ENCODE data around the gene ERC2.

ERC2 gene

DNA sequence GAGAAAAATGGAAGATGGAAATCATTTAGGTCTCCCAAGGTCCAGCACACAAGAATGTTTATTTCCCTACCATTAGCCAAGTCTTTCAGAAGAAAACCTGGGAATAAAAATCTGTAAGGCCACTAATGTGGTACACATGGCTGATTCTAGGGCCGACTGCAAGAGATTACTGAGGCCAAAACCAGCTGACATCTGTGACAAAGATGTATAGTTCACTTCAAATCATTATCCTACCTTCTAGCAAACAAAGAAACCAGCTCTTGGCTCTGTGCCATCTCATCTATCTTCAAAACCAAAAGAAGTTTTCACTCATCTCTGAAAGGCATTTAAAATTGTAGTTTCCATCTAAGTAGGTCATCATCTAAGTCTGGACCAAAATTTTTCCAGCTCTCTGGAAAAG, 43.9 kb downstream of the ERC2 start:
- DNase-seq, result no peak

DNA sequence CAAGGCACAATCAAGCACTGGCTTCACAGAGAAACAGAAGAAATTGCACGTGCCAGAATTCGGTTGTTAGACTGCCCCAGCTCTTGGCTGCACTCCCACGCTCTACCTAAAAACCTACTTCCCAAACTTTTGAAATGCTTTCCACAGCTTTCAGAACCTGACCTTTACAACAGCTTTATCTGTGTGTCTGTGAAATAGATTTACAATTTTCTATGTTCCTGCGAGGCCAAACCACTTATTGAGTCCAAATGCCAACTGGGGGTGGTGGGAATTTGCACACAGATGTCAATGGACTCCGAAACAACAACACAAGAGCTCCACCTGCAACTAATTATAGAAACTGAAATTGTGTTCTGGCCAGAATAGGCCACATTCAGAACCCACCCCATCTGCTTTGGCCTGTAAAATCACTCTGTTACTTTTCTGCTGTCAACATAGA, 44.6 kb downstream of the ERC2 start:
- DNase-seq, result no peak

DNA sequence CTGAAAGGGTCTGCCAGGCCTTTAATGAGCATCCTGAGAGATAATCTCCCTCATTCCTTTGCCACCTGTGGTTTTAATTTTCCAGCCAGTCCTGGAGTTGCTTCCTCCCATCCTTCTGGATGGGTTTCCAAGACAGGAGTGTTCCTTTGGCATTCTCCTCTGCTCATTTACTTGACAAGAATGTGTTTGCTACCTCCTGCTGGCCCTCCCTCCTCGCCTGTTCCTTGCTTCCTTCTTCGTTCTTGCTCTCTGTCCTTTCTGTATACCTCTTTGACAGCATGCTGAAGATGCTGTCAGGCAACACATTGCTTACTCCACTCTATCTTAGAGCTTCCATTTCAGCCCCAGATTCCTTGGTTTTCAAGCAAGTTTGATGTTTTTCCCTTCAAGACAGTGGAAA, 46.0 kb downstream of the ERC2 start:
- DNase-seq, result no peak

DNA sequence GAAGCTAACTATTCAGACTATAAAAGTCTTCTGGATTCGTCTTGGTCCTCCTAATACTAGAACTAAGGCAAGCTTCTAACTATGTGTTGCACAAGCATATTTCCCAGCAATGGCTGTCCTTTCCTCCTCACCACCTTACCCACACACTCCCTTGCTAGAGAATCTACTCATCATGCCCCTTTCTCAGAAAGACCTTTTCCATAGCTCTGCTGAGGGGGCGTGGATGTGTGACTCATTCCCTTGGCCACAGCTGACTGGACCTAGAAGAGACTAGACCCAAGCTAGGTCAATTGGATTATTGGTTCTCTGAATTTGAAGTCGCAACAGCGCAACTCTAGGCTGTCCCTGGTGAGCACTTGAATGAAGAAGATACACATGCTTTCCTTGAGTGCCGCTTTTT, 47.1 kb downstream of the ERC2 start:
- DNase-seq, result no peak

DNA sequence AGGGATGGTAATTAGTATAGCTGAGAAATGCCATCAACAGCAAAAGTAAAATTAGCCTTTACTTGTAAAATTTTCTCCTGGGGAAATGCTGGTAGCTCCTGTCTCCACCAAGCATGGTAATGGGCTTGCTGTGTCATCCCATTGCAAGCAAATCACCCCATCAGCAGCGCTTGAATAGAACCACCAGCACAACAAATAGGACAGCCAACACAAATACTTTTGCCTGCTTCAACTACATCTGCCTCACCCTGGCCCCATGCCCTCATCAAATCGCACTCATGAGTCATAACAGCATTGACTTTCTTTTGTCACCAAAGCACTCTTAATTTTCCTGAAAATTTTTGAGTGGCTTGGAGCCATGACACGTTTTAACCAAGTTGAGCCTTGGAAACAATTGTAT, 52.6 kb downstream of the ERC2 start:
- no peak for DNase-seq

DNA sequence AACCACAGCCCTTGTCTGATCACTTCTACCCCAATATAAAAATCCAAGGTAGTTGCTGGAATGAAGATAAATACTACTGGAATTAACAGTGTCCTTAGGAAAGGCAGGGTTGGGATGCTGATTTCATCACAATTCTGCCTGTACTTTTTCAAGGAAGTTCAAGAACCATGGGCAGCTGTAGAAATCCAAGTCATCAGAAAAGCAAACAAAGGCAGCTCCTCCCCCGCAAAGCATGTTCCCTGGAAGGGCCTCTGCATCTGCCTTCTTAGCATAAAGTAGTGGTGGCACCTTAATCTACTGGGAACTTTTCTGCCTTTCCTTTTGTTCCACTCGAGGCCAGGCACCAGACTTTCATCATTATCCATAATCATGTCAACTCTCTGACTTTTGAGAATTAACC, 54.4 kb downstream of the ERC2 start:
- DNase-seq, result no peak

DNA sequence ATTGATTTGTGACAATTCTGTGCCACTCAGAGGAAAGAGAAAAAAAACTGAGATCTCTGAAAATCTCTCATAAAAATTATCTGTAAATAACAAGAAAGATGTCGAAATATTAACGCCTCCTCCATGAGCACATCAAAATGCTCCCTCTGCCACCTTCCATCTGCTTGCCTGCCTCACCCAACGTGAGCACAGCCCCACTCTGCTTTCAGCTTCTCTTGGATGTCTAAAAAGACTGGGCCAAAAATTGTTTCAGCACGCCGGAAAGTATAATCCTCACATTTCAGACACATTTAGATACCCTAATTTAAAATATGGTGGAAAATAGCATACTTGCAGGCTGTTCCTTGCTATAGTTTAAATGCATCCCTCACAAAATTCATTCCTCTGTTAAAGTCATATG, 57.1 kb downstream of the ERC2 start:
- no peak for DNase-seq

DNA sequence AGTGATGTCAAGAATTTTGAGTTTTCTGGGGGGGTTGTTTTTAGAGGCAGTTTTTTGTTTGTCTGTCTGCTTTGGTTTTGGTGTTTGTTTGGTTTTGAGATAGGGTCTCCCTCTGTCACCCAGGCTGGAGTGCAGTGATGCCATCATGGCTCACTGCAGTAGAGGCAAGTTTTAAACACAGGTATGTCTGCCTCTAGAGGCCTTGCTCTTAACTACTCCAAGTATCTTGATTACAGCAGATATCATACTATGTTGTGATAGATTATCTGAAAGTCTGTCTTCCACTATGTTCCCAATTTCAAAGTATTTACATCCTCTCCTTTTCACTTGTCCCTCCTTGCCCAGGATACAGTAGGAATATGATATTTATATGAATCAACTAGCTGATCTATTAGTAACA, 57.7 kb downstream of the ERC2 start:
- no peak for DNase-seq

DNA sequence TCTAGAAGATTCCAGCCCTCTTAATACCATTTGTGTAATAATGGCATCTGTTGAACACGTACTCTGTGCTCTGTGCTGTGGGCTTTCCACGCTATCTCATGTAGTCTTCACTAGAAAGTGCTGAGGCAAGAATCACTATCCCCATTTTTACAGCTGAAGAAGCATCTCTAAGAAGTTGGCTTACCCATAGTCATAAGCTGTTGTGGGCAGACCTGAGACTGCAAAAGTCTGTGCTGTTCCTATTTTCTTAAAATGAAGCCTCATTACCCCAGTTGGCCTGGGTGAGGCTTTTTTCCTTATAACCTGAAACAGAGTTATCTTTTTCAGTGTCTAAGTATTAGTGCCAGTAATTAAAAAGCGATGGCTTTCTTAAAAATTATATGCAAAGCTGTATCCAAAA, 58.5 kb downstream of the ERC2 start:
- DNase-seq, result no peak

DNA sequence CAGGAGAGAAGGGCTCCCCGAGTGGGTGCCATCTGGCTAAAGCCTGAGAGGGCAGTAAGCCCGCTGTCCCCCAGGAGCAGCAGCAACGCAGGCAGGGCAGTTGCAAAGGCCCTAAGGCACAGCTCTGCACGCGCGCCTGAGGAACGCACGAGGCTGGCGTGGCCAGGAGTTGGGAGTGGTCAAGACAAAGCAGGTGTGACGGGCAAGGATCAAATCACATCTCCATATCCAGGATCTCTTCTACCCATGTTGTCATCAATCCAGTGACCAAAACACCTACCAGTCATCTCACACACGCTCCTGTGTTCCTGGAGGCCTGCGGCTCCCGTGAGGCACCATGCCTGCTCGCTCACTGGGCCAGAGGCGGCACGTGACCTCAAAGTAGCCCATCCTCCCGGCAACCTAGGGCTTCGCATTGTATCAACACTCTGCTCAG, 59.5 kb downstream of the ERC2 start:
- no peak for DNase-seq

DNA sequence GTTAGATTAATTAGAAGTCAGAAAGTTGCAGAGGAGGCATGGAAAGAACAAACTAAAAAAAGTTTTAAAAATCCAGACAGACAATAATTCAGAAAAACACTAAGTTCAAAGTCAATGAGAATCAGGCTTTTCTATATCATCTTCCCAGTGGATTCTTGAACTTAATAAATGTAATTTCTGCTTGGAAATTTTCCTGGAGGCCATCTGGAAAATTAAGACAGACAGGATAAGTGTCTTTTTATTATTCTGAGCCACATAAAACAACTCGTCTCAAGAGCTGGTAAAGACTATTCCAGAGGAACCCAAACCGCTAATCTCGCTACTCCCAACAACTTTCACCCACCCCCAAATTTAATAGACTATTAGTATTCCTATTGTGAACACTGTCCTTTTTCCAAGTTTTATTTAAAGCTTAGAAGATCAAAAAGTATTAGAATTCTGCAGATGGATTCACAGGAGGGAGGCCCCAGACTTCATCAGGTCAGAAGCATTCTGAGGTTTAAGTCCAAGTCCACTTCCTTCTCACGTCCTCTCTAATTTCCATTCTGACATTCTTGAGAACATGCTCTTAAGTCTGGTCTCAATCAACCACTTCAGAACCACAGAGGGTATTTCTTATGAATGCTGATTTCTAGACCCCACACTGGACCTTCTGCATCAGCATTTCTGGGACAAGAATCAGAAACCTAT, 61.3 kb downstream of the ERC2 start:
- no peak for DNase-seq

DNA sequence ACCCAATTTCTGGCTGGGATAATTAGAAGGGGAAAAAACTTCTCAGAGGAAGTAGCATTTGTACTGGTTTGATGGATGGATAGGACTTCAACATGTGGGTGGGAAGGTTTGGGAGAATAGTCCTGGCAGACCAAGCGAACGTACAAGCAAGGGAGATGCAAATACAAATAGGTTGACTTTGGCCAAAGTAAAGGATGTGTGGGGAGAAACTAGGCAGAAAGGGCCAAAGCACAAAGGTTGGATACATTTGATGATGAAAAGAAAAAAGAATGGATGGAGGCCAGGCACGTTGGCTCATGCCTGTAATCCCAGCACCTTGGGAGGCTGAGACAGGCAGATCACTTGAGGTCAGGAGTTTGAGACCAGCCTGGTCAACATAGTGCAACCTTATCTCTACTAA, 63.4 kb downstream of the ERC2 start:
- no peak for DNase-seq

DNA sequence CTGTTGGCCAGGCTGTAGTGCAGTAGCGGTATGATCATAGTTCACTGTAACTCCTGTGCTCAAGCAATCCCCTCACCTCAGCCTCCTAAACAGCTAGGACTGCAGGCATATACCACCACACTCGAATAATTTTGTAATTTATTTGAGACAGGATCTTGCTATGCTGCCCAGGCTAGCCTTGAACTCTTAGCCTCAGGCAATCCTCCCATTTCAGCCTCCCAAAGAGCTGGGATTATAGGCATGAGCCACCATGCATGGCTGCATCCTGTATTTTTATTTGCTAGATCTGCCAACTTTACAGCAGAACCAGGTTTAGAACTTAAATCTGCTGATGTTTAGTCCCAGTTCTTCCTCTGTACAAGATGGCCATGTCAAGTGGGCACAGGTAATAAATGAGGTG, 69.6 kb downstream of the ERC2 start:
- DNase-seq, result no peak

DNA sequence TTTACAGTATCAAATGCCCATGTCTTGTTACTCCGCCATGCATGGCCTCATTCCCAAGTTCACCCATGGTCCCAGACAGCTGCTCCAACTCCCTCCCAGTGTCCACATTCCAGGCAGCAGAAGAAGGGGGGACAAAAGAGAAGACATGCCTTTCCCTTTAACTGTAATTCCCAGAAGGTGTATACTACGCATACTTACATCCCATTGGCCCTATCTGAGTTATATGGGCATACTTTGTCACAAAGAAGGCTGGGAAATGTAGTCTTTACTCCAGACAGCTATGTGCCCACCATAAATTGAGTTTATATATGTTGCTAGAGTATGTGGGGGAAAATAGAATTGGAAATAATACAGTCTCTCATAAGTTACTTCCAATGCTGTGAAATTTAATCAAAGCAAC, 70.5 kb downstream of the ERC2 start:
- DNase-seq, result no peak

DNA sequence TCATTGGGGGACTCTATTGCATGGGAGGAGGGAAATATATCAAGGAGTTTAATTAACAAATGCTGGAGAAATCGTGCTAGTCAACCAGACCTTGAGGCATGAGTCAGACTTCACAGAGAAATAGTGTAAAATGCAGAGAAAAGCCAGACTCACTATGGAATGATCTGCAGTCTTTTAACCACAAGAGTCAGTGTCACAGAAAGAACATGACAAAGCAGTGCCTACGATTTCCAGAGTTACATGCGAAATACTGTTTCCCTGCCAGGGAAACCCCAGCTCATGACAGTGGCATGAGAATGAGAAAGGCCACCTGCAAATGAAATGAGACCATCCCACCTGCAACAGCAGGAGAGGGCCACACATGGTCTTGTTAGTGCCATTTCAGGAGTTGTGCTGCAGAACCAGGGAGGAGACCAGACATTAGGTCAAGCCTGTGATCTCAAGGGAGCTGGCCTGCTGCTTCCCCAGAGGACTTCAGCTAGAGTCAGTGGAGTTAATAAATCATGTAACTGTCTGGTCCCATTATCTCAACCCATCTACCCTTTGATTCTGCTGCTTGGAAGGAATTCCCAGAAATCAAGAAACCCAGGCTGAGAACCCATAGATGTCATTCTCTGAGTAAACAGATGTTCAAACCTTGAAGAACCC, 79.0 kb downstream of the ERC2 start:
- no peak for DNase-seq

DNA sequence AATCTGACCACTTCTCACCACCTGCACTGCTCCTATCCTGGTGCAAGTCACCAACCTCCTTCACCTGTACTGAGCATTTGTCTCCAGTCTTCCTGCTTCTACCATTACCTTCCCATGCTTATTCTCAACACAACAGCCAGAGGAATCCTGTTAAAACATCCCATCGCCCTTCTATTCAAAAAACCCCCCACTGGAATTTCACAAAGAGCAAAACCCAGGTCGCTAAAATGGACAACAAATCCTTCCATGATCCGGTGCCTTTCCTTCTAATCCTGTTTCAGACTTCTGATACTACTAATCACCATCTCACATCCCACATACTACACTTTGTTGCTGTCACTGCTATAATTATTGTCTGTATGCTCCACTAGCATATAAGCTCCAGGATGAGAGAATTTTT, 85.2 kb downstream of the ERC2 start:
- no peak for DNase-seq

DNA sequence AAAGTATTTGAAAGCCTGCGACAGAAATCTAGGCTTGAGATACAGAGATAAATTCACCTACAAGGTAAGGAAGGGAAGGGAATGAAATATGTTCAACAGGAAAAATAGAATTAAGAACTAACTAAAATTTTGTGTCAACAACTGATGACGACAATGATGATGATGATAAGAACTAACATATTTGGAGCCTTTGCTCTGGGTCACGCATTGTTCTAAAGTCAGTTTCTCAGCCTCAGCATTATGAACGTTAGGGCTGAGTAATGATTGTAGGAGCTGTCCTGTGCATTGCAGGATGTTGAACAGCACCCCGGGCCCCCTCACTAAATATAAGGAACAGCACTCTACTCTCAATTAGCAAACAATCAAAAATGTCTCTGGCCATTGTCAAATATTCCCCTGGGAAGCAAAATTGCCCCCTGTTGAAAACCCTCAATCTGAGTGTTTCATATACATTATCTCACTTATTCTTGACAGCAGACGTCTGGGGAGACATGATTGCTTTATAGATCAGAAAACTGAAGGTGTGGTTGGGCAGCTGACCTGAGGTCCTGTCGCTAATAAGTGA, 88.5 kb downstream of the ERC2 start:
- no peak for DNase-seq

DNA sequence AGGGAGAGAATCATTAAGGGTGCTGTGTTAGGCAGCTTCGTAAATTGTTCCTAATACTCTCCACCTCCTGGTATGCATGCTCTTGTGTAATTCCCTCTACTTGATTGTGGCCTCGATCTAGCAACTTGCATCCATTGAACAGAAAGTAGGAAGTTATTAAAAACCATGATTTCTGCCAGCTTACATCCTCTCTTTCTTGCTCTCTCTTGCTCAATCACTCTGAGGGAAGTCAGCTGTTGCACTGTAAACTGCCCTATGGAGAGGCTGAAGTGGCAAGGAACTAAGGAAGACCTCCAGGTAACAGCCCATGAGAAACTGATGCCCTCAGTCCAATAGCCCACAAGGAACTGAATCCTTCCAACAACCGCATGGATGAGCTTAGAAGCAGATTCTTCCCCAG, 92.6 kb downstream of the ERC2 start:
- no peak for DNase-seq

DNA sequence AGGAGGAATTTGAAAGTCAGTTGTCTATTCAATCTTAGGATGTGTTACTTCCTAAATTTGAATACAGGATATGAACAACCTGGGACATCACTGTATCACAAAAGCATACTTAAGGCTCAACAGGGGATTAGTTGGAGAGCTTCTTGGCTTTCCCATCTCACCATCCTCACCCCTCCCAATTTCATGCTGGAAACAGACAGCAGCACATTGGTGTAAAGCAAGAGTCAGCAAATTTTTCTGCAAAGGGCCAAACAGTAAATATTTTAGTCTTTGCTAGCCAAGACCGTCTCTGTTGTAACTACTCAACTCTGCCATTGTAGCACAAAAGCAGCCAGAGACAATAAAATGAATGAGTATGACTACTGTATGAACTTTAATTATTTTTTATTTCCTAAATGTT, 94.9 kb downstream of the ERC2 start:
- DNase-seq, result no peak

DNA sequence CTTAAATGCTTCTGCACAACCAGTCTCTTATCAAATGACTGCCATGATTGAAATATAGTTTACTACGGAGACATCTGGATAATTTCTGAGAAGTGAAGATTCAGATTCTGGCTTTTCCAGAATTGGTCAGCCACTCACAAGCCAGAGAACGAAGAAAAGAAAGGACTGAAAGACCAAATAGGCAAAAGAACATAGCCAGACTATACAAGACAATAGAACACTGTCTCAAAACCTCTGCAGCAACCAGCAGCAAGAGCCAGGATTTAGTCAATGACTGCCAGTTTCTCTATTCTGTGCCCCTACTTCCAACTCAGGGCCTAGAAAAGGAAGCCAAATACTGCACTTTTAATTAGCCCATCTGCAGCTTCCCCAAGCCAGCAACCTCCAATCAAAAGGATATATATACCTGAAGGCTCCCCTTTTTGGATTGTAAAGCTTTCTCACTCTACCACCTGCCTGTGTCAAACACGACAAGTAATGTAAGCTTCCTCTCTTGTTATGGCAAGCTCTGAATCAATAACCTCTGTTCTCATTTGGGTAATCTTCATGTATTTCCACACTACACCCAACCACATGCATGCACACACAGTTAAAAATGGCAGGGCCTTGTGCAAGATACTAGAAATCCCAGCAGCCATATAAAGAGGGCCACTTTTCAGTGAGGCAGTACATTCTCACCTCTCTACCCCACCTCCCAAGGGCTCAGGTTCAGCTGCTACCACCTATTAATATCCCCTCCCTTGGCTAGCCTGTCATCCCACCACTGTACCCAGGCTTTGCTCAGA, 97.1 kb downstream of the ERC2 start:
- no peak for DNase-seq

DNA sequence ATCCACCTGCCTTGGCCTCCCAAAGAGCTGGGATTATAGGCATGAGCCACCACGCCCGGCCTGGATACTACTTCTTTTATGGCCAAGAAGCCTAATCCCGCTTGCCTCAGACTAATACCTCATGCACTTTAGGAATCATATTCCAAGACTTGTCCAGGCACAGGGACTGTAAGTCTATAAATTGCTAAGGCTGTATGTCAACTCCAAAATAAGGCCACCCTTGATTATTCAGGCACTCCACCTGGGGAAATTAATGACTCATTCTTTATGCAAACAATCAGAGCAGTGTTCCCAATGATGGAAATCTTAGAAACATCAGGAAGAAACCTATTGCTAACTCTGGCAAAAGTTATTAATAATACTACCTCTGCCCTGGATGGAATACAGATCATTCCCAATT, 98.4 kb downstream of the ERC2 start:
- DNase-seq, result no peak

DNA sequence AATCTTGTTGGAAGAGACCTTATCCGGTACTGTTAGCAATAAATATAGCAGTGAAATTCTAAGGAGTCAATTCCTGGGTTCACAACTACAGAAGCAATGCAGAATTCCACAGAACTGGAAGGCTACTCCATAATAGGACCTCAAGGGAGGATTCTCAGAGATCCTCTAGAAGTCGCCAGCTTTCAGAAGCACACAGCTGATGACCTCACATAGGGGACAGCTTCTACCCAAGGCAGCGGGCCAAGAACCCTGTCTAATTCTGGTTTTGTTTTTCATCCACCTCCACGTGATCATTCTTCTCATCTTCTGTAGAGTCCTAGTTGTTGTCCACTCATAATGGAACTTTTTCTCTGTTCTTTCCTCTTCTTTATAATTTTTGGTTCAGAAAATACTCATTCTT, 99.4 kb downstream of the ERC2 start:
- DNase-seq, result no peak

DNA sequence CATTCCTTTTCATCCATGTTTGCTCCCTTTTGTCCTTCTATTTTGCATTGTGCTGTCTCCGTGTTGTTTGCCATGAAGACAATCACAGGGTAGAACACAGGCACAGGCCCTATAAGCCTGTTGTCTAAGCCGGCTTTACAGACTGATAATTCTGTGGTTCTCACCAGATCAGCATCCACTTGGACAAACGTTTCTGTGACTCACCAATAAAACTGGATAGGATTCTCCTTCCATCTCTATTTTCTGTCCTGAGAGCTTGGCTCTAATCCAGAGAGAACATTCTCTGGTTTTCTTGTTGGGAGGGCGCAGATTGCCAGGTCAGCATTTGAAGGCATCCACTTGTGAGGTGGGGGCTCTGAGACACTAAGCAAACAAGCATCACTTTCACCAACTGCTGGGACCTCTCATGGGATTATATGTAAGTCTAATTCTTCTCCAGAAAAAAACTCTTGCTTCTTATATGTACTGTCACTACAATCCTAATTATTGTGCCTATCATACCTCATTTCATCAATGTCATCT, 101.6 kb downstream of the ERC2 start:
- DNase-seq, result no peak

Measured in DMS79 treated with DMSO at 0.1 percent for 48 hours (cell line).